ENCODE data around the gene GPR25.

Gene GPR25

GRCh38 chr1:200861937-200862647 lies 10.7 kb upstream of the GPR25 start:
- peaks cover 7% of the 10 kb centered on the region for H3K4me1 ChIP-seq (ENCODE audit: control insufficient read depth, insufficient read depth, low read length)
- ChIA-PET POLR2A (no interaction called here), CTCF (no interaction called here)
- no peak overlapping the region for H3K27ac ChIP-seq (ENCODE audit: extremely low read depth, low read depth, low read length)
- H3K9me3 ChIP-seq (ENCODE audit: control insufficient read depth, insufficient read depth, low read depth, low read length): no peaks in the 10 kb centered on the region
- H3K4me3 ChIP-seq (ENCODE audit: low read depth, low read length): no peak overlapping the region
- no peak for TF ChIP-seq ZSCAN5A (tag by site-specific recombination; IDR thresholded peaks at IDR 0.05)
- peaks cover 4 to 27% of the 10 kb centered on the region in 2 experiments; a peak in 2 of 3 replicates for H3K36me3 ChIP-seq (ENCODE audit: control insufficient read depth in 2 of 2, insufficient read depth in 1 of 2, low read length in 2 of 2)

GRCh38 chr1:200862713-200863415 lies 9.9 kb upstream of the GPR25 start:
- no peak overlapping the region for H3K27ac ChIP-seq (ENCODE audit: extremely low read depth, low read depth, low read length)
- ChIA-PET POLR2A (no interaction called here), CTCF (no interaction called here)
- no peaks in the 10 kb centered on the region for H3K9me3 ChIP-seq (ENCODE audit: control insufficient read depth, insufficient read depth, low read depth, low read length)
- H3K36me3 ChIP-seq (ENCODE audit: control insufficient read depth in 2 of 2, insufficient read depth in 1 of 2, low read length in 2 of 2): peaks cover 4 to 20% of the 10 kb centered on the region in 2 experiments; a peak in 2 of 3 replicates
- no peak for TF ChIP-seq ZNF560 (tag by site-specific recombination; IDR thresholded peaks at IDR 0.05; ENCODE audit: borderline replicate concordance)
- TF ChIP-seq ZNF426 (tag by site-specific recombination; IDR thresholded peaks at IDR 0.05): no peak
- no peak for TF ChIP-seq ZNF521 (tag by site-specific recombination; IDR thresholded peaks at IDR 0.05)
- TF ChIP-seq ZNF18 (tag by site-specific recombination; IDR thresholded peaks at IDR 0.05): no peak
- no peak for TF ChIP-seq ZBTB11 (tag by site-specific recombination; conservative IDR thresholded peaks at IDR 0.05; ENCODE audit: low read depth)
- TF ChIP-seq ZNF404 (tag by site-specific recombination; IDR thresholded peaks at IDR 0.05): no peak
- TF ChIP-seq ZNF274 (IDR thresholded peaks at IDR 0.05; ENCODE audit: low read length): no peak
- TF ChIP-seq ZNF274 (tag by site-specific recombination; IDR thresholded peaks at IDR 0.05; ENCODE audit: borderline replicate concordance): no peak
- no peak for TF ChIP-seq GLIS1 (tag by site-specific recombination; IDR thresholded peaks at IDR 0.05)
- TF ChIP-seq ZNF837 (tag by site-specific recombination; IDR thresholded peaks at IDR 0.05): no peak
- TF ChIP-seq PBX3 (CRISPR knock-in tag; IDR thresholded peaks at IDR 0.05): no peak
- TF ChIP-seq ZNF785 (tag by site-specific recombination; IDR thresholded peaks at IDR 0.05): no peak
- TF ChIP-seq REST (tag by site-specific recombination; IDR thresholded peaks at IDR 0.05): no peak
- no peak for TF ChIP-seq ZNF155 (tag by site-specific recombination; IDR thresholded peaks at IDR 0.05)
- TF ChIP-seq ZNF791 (tag by site-specific recombination; IDR thresholded peaks at IDR 0.05): no peak
- no peak for TF ChIP-seq ZNF214 (tag by site-specific recombination; IDR thresholded peaks at IDR 0.05; ENCODE audit: borderline replicate concordance)
- no peak for TF ChIP-seq ZNF335 (tag by site-specific recombination; conservative IDR thresholded peaks at IDR 0.05)
- TF ChIP-seq ZNF221 (tag by site-specific recombination; IDR thresholded peaks at IDR 0.05; ENCODE audit: borderline replicate concordance): no peak
- no peak for TF ChIP-seq ZNF707 (tag by site-specific recombination; IDR thresholded peaks at IDR 0.05)
- TF ChIP-seq ZNF169 (tag by site-specific recombination; IDR thresholded peaks at IDR 0.05): no peak
- H3K4me1 ChIP-seq (ENCODE audit: control insufficient read depth, insufficient read depth, low read length): peaks cover 3% of the 10 kb centered on the region; the same call in 1 of the 2 replicates
- H3K4me3 ChIP-seq (ENCODE audit: low read depth, low read length): no peak overlapping the region
